Epithelial cell of proximal tubule (primary cell): Measurements from ENCODE around the gene EIF2AK3. TPM values are rescaled to one million over a fixed set of nuclear protein-coding genes. Genes with fewer than 3 reads are reported as not detected.

ENCODE experiments used
- DNase-seq: peaks from one replicate; pipeline ENCODE4 v3.0.0-alpha.2; 2011; ENCODE audit warnings: low read depth
- H3K4me3 ChIP-seq: 2 replicates; pipeline ENCODE4 v1.5.1; 2011; ENCODE audit warnings: low read depth, mild to moderate bottlenecking, low read length
- total RNA-seq: library from RNA; depleted of rRNA; stranded (reverse); fragments of >200 nt; gene quantifications from 2 replicates; pipeline ENCODE4 v1.2.3, GENCODE V29; 2015
- TF ChIP-seq, protein P1 (sequence below): conservative IDR thresholded peaks from 2 replicates; pipeline ENCODE4 v1.5.1; 2012; ENCODE audit warnings: low read depth, mild to moderate bottlenecking, low read length

Gene EIF2AK3
- total RNA-seq = 11.3 and 12.3 TPM in 2 replicates

DNA sequence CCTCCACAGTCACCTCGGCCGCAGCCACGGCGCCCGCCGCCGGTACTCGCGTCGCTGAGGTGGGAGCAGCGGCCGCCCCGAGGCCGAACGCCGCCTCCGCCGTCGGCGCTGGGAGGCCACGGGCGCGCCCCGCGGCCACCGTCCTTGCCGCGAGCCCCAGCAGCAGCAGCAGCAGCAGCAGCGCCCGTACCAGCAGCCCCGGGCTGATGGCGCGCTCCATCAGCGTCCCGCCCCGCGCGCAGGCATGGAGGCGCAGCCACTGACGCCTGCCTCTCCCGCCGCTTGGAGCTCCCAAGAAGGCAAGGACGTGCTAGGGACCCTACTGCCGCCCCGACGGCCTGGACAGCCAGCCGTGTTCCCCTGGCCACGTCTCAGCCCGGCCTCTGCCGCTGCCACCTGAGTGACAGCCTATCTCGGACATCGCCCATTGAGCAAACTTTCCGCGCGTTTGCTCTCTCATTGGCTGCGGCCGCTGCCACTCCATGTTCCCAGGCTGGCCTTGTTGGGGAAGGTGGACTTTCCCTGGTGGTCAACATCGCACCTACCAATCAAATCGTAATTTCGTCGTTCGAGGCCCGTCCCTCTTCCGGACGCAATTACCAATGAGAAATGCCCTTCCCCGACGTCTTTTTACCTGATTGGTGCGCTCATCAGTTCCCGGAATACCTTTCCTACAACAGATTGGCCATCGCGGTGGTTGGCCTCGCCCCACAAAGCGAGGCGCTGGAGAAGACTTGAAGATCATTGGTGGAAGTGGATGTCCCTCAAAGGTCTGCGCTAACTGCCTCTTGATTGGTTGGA lies at the start of gene EIF2AK3:
Gene EIF2AK3 (minus strand): TSS at position 410 of the 801 bp plus-strand sequence. CDS start 190 bp downstream, at position 220.
- peak within 1 kb of the TSS; percentile 78 for H3K4me3 ChIP-seq
- TF ChIP-seq, protein P1, sequence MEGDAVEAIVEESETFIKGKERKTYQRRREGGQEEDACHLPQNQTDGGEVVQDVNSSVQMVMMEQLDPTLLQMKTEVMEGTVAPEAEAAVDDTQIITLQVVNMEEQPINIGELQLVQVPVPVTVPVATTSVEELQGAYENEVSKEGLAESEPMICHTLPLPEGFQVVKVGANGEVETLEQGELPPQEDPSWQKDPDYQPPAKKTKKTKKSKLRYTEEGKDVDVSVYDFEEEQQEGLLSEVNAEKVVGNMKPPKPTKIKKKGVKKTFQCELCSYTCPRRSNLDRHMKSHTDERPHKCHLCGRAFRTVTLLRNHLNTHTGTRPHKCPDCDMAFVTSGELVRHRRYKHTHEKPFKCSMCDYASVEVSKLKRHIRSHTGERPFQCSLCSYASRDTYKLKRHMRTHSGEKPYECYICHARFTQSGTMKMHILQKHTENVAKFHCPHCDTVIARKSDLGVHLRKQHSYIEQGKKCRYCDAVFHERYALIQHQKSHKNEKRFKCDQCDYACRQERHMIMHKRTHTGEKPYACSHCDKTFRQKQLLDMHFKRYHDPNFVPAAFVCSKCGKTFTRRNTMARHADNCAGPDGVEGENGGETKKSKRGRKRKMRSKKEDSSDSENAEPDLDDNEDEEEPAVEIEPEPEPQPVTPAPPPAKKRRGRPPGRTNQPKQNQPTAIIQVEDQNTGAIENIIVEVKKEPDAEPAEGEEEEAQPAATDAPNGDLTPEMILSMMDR = no peak
- DNase-seq = peak; percentile 100

DNA sequence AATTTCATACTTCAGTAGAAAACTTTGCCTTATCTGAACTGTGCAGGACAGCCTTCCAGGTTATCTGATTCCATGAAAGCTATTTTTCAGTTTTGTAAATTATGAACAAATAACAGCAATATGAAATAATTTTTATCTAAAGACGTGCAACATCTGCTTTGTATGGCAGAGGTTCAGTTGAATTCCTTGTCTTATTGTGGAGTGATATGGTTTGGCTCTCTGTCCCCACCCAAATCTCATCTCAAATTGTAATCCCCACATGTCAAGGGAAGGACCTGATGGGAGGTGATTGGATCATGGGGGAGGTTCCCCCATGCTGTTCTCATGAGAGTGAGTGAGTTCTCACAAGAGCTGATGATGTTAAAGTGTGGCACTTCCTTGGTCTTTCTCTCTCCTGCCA lies 46.1 kb upstream of the EIF2AK3 start:
- TF ChIP-seq, protein P1 = no peak
- no peak overlapping the region for H3K4me3 ChIP-seq
- no peak for DNase-seq

DNA sequence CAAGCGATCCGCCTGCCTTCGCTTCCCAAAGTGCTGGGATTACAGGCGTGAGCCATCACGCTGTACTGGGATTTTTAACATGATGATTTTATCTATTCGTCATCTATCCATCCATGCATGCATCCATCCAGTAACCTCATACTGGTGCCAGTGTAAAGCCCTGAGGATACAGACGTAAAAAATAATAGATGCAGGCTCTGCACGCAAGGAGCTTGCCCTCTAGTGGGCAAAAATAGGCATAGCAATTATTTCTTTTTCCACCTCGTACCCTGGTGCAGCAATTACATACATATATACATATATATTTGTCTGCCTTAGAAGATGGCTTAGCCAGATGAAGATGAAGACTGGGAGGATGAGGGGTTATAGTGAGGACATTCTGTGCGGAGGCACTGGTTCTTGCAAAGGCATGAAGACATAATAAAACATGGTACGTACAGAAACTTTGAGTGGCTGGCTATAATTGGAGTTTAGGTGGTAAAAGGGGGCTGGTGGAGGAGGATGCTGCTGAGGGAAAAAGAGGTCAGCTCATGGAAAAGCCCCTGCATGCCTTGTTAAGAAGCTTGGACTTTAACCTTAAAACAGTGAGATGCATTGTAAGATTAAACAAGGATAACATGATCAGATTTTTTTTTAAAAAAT lies 44.6 kb upstream of the EIF2AK3 start:
- no peak for DNase-seq
- H3K4me3 ChIP-seq = no peak overlapping the region
- TF ChIP-seq, protein P1 = peak; percentile 86

DNA sequence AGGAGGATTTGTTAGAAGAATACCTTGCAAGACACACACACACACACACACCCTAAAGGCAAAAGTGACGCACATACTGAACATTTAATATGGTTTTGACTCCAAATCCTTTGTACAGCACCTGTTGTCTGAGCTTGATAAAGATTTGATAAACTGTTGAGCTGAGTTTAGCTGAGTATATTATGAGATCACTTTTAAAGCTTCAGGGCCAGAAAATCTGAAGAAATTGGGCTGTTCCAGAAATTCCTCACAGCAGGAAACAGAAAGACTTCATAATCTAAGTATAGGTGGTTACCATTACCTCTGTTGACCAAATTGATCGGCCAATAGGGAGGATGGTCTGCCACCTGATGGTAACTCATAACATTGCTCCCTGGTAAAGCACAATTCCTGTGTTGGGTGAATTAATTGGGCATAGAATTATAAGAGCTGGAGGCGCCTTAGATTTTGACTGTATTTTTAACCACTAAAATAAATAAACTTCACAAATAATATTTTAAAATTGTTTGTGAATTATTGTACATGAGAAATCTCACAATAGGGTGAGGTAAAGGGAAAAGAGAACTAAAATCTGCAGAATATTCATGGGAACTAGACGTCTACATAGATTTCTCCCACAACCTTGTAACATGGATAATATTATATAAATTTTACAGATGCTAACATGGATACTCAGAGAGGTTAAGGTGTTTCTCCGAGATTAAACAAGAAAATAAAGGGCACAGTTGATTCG lies 42.4 kb upstream of the EIF2AK3 start:
- TF ChIP-seq, protein P1 = peak; percentile 87
- DNase-seq = no peak
- H3K4me3 ChIP-seq = no peak overlapping the region

DNA sequence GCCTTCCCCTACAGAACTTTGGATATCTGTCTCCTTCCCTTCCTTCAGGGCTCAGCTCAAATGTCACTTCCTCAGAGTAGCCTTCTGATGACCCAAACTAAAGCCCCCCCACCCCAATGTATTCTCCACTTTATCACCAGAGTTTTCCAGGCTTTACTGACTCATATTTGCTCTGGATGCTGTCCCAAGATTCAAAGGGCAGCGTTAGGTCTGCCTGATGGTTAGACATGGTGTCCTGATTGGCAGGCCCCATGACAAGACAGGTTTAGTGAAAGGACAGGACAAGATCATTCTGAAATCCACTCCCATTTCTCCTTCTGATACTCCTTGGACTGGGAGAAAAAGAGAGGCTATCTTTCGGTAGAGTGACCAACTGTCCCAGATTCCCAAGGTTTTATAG lies 41.6 kb upstream of the EIF2AK3 start:
- TF ChIP-seq, protein P1 = no peak
- no peak for DNase-seq

DNA sequence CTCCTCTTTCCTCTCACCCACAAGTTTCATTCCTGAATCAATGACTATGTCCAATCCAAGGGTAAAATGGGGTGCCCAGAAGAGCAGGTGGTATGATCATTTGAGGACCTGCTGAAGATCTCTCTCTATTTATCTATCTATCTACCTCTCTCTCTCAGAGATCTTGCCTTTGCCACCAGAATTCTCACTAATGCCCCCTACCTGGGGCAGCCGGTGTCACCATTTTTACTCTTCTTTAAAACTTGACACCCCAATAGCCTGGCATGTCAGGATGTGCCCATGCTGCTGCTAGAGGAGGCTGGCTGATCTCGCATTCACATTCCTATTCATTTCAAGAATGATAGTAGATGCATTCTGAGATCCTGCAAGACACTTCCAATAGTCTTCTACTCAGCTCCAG lies 40.0 kb upstream of the EIF2AK3 start:
- TF ChIP-seq, protein P1 = no peak
- no peak overlapping the region for H3K4me3 ChIP-seq
- no peak for DNase-seq

More for the DNA sequence above, 41.6 kb upstream of the EIF2AK3 start:
- H3K4me3 ChIP-seq = no peak overlapping the region
